ENCODE measurements around the gene MID1IP1.

Gene MID1IP1

GRCh38 chrX:38800981-38801845, at the start of gene MID1IP1:
TSS of gene MID1IP1 (plus strand) at chrX:38801459. CDS start at chrX:38804947, 3,488 bp downstream.
- DNase-seq (ENCODE audit: low read depth in 3 of 3): peak; percentile 35 to 52 (median 49)

GRCh38 chrX:38754102-38754790, 47.0 kb upstream of the MID1IP1 start:
- no peak for DNase-seq (ENCODE audit: low read depth in 3 of 3)

GRCh38 chrX:38754818-38755718, 46.2 kb upstream of the MID1IP1 start:
- no peak for DNase-seq (ENCODE audit: low read depth in 3 of 3)

- no peak for DNase-seq (ENCODE audit: low read depth in 3 of 3)
Measured at GRCh38 chrX:38760883-38761282, 40.4 kb upstream of the MID1IP1 start.

- no peak for DNase-seq (ENCODE audit: low read depth in 3 of 3)
Measured at GRCh38 chrX:38768079-38768478, 33.2 kb upstream of the MID1IP1 start.

GRCh38 chrX:38770152-38770551, 31.1 kb upstream of the MID1IP1 start:
- DNase-seq (ENCODE audit: low read depth in 3 of 3): no peak

GRCh38 chrX:38774249-38774648, 27.0 kb upstream of the MID1IP1 start:
- no peak for DNase-seq (ENCODE audit: low read depth in 3 of 3)

GRCh38 chrX:38796946-38797345, 4.3 kb upstream of the MID1IP1 start:
- no peak for DNase-seq (ENCODE audit: low read depth in 3 of 3)

- DNase-seq (ENCODE audit: low read depth in 3 of 3): no peak
Measured at GRCh38 chrX:38798956-38799355, 2.3 kb upstream of the MID1IP1 start.

GRCh38 chrX:38799995-38800580, 1.2 kb upstream of the MID1IP1 start:
- no peak for DNase-seq (ENCODE audit: low read depth in 3 of 3)

- no peak for DNase-seq (ENCODE audit: low read depth in 3 of 3)
Measured at GRCh38 chrX:38803243-38803587, 2.0 kb downstream of the MID1IP1 start.

- DNase-seq (ENCODE audit: low read depth in 3 of 3): peak; percentile 28 to 42 (median 37)
Measured at GRCh38 chrX:38803588-38804431, 2.6 kb downstream of the MID1IP1 start.

- no peak for DNase-seq (ENCODE audit: low read depth in 3 of 3)
Measured at GRCh38 chrX:38804432-38804681, 3.1 kb downstream of the MID1IP1 start.

- peak in 2 of 3 experiments; percentile 9 to 18 for DNase-seq (ENCODE audit: low read depth in 3 of 3)
Measured at GRCh38 chrX:38804682-38805431, 3.6 kb downstream of the MID1IP1 start.

- peak; percentile 29 to 37 (median 31) for DNase-seq (ENCODE audit: low read depth in 3 of 3)
Measured at GRCh38 chrX:38805432-38806389, 4.5 kb downstream of the MID1IP1 start.

- no peak for DNase-seq (ENCODE audit: low read depth in 3 of 3)
Measured at GRCh38 chrX:38806875-38807621, 5.8 kb downstream of the MID1IP1 start.

GRCh38 chrX:38807873-38808272, 6.6 kb downstream of the MID1IP1 start:
- DNase-seq (ENCODE audit: low read depth in 3 of 3): no peak

GRCh38 chrX:38811515-38812243, 10.4 kb downstream of the MID1IP1 start:
- no peak for DNase-seq (ENCODE audit: low read depth in 3 of 3)
